Measurements from ENCODE around the gene COMMD8. TPM values are rescaled to one million over a fixed set of nuclear protein-coding genes. Genes with fewer than 3 reads are reported as not detected.

Gene COMMD8
- total RNA-seq, 2 donors from 2014 or later = 4.6 to 9.9 TPM

DNA sequence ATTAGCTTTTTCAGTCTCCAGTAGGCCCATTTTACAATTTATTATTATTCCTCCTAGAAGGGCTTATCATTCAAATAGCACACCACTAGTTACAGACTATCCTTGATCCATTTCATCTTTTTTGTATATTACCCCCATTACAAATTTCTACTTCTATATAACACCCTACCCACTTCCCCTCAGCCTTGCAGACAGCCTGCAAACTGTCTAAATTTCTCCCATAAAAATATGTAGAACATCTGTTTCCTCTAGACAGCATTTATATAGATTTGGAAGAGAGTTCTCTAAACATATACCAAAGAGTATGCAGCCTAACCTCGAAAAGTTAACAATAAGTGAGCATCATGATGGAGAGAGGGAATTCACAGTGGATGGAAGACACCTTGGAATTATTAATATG is 30.8 kb downstream of the COMMD8 start:
- DNase-seq (no peak), ATAC-seq (no peak)
- no peaks in the 10 kb centered on the region for H3K27me3 ChIP-seq
- H3K4me1 ChIP-seq = no peaks in the 10 kb centered on the region
- TF ChIP-seq POLR2A (IDR thresholded peaks at IDR 0.05) = no peak
- TF ChIP-seq, protein P1, sequence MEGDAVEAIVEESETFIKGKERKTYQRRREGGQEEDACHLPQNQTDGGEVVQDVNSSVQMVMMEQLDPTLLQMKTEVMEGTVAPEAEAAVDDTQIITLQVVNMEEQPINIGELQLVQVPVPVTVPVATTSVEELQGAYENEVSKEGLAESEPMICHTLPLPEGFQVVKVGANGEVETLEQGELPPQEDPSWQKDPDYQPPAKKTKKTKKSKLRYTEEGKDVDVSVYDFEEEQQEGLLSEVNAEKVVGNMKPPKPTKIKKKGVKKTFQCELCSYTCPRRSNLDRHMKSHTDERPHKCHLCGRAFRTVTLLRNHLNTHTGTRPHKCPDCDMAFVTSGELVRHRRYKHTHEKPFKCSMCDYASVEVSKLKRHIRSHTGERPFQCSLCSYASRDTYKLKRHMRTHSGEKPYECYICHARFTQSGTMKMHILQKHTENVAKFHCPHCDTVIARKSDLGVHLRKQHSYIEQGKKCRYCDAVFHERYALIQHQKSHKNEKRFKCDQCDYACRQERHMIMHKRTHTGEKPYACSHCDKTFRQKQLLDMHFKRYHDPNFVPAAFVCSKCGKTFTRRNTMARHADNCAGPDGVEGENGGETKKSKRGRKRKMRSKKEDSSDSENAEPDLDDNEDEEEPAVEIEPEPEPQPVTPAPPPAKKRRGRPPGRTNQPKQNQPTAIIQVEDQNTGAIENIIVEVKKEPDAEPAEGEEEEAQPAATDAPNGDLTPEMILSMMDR (IDR thresholded peaks at IDR 0.05) = no peak
- H3K27ac ChIP-seq = no peak overlapping the region
- WGBS, 2 donors = 38 to 68% methylated on average over 1 of the region's 1 CpG
- H3K9me3 ChIP-seq = no peaks in the 10 kb centered on the region
- H3K4me3 ChIP-seq = no peak overlapping the region
- H3K36me3 ChIP-seq (replicated peaks in 1 of 2; ENCODE audit: insufficient read depth in 1 of 2, low read depth in 2 of 2) = no peaks in the 10 kb centered on the region
- intact Hi-C loops (cut with DNase I) = no loop called here

DNA sequence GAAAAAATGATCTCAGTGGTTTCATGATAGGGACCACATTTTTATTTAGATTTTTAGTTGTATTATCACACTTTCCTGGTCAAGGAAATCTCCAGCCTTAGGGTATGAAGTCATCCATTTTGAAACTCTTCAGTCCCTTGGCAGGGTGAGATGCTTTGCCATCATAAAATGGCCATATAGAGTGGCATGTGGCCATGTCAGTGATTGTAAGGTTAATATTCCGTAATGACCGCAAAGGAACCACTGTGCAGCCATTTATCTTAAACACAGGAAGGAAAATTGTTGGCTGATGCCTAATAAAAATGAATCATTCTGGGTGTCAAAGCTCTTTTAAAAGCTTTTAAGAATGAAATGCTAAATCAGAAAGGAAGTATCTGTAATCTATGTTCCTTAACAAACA is 35.6 kb downstream of the COMMD8 start:
- H3K4me1 ChIP-seq = no peaks in the 10 kb centered on the region
- H3K27ac ChIP-seq = no peak overlapping the region
- H3K36me3 ChIP-seq (replicated peaks in 1 of 2; ENCODE audit: insufficient read depth in 1 of 2, low read depth in 2 of 2) = no peaks in the 10 kb centered on the region
- TF ChIP-seq POLR2A (IDR thresholded peaks at IDR 0.05) = no peak
- TF ChIP-seq, protein P1 (IDR thresholded peaks at IDR 0.05) = no peak
- H3K27me3 ChIP-seq = no peaks in the 10 kb centered on the region
- ATAC-seq = no peak
- DNase-seq = no peak
- no peaks in the 10 kb centered on the region for H3K9me3 ChIP-seq
- 56 to 67% methylated on average over 2 of the region's 2 CpGs for WGBS, 2 donors
- no peak overlapping the region for H3K4me3 ChIP-seq
- intact Hi-C loops (cut with DNase I) = no loop called here

DNA sequence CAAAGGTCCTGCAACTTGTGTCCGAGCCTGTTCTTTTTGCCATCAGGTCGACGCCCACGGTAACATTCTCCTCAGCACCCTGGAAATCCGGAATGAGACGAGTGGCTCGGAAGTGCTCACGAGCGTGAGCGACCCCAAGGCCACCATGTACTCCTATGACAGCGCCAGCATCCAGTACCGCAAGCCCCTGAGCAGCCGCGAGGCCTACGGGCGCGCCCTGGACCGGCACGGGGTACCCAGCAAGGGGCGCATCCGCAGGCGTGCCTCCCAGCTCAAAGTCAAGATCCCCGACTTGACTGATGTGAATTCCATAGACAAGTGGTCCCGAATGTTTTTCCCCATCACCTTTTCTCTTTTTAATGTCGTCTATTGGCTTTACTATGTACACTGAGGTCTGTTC is 37.9 kb downstream of the COMMD8 start:
- ATAC-seq = no peak
- no peaks in the 10 kb centered on the region for H3K9me3 ChIP-seq
- H3K36me3 ChIP-seq (replicated peaks in 1 of 2; ENCODE audit: insufficient read depth in 1 of 2, low read depth in 2 of 2) = no peaks in the 10 kb centered on the region
- H3K27me3 ChIP-seq = no peaks in the 10 kb centered on the region
- H3K4me1 ChIP-seq = no peaks in the 10 kb centered on the region
- TF ChIP-seq, protein P1 (IDR thresholded peaks at IDR 0.05) = no peak
- TF ChIP-seq POLR2A (IDR thresholded peaks at IDR 0.05) = no peak
- 90 to 92% methylated on average over 24 to 25 of the region's 25 CpGs for WGBS, 2 donors
- intact Hi-C loops (cut with DNase I) = no loop called here
- H3K4me3 ChIP-seq = no peak overlapping the region
- no peak for DNase-seq
- no peak overlapping the region for H3K27ac ChIP-seq

DNA sequence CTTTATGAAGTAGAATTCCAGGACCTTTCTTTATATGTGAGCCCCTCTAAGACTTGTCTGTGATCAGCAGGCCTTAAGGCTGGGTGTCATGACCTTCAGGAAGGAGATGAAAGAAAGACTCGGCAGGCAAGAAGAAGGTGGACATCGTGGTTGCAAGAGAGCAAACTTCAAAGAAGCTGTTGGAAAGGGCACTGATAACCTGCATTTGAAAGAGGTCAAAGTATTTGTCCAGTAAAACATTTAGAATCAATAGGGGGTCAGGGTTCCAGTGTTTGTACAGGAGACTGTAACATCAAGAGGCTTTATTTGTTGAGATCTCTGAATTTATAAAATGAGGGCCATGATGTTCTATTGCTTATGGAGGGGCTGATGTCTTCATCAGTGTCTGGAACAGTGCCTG is 44.2 kb downstream of the COMMD8 start:
- Histone ChIP-seq H3K9me3 (no peaks in the 10 kb centered on the region), H3K36me3 (replicated peaks in 1 of 2; ENCODE audit: insufficient read depth in 1 of 2, low read depth in 2 of 2) (no peaks in the 10 kb centered on the region), H3K4me1 (no peaks in the 10 kb centered on the region), H3K27ac (no peak overlapping the region), H3K4me3 (no peak overlapping the region), H3K27me3 (no peaks in the 10 kb centered on the region)
- intact Hi-C loops (cut with DNase I) = no loop called here
- ATAC-seq (no peak), DNase-seq (no peak)
- 29 to 43% methylated on average over 2 of the region's 2 CpGs for WGBS, 2 donors
- TF ChIP-seq, protein P1 (IDR thresholded peaks at IDR 0.05) = no peak
- no peak for TF ChIP-seq POLR2A (IDR thresholded peaks at IDR 0.05)

DNA sequence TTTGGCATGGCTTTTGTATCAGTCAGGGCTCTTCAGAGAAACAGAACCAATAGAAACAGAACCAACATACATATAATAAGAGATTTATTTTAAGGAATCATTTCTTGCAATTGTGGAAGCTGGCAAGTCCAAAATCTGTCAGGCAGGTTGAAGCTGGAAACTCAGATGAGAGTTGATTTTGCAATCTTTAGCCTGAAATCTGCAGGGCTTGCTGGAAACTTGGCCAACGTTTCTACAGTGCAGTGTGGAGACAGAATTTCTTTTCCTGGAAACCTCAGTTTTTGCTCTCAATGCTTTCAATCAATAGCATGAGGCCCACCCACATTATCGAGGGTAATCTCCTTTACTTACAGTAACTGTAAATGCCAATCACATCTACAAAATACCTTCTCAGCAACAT is 45.4 kb downstream of the COMMD8 start:
- DNase-seq = no peak
- H3K4me3 ChIP-seq = no peak overlapping the region
- intact Hi-C loops (cut with DNase I) = no loop called here
- no peak overlapping the region for H3K27ac ChIP-seq
- TF ChIP-seq, protein P1 (IDR thresholded peaks at IDR 0.05) = no peak
- TF ChIP-seq POLR2A (IDR thresholded peaks at IDR 0.05) = no peak
- no peaks in the 10 kb centered on the region for H3K36me3 ChIP-seq (replicated peaks in 1 of 2; ENCODE audit: insufficient read depth in 1 of 2, low read depth in 2 of 2)
- no peaks in the 10 kb centered on the region for H3K4me1 ChIP-seq
- H3K27me3 ChIP-seq = no peaks in the 10 kb centered on the region
- ATAC-seq = no peak
- 25 to 39% methylated on average over 2 of the region's 2 CpGs for WGBS, 2 donors
- H3K9me3 ChIP-seq = no peaks in the 10 kb centered on the region
